Mesendoderm (in vitro differentiated cells): Measurements from ENCODE around the gene NDUFAF5.

Source experiments
- DNase-seq: peaks from one replicate; pipeline ENCODE4 v3.0.0; 2013
- H2AK5ac ChIP-seq: 2 replicates; pipeline ENCODE4 v1.6.1; 2013; ENCODE audit warnings: low read length, inconsistent platforms
- H2BK120ac ChIP-seq: 2 replicates; pipeline ENCODE4 v1.6.1; 2013; ENCODE audit warnings: low read depth, mild to moderate bottlenecking, low read length, moderate library complexity, mixed read lengths
- H2BK15ac ChIP-seq: replicated peaks from 2 replicates; pipeline ENCODE4 v1.6.1; 2013; ENCODE audit warnings: low read depth, mild to moderate bottlenecking, moderate library complexity
- H2BK5ac ChIP-seq: 2 replicates; pipeline ENCODE4 v1.6.1; 2013; ENCODE audit warnings: low read length, inconsistent platforms
- H3K18ac ChIP-seq: 2 replicates; pipeline ENCODE4 v1.6.1; 2013; ENCODE audit warnings: mild to moderate bottlenecking, low read length, mixed read lengths
- H3K23ac ChIP-seq: one replicate; pipeline ENCODE4 v1.6.1; 2013; ENCODE audit warnings: low read length
- H3K27ac ChIP-seq: 2 replicates; pipeline ENCODE4 v1.5.1; 2013; ENCODE audit warnings: low read depth, mild to moderate bottlenecking, inconsistent platforms, low read length, moderate library complexity
- H3K27me3 ChIP-seq: 2 replicates; pipeline ENCODE4 v1.6.1; 2013; ENCODE audit warnings: low read length, control low read depth, mild to moderate bottlenecking, inconsistent platforms; ENCODE audit not compliant: insufficient read depth, poor library complexity
- H3K36me3 ChIP-seq: 2 replicates; pipeline ENCODE4 v1.6.1; 2013; ENCODE audit warnings: low read length, inconsistent platforms; ENCODE audit not compliant: control insufficient read depth, insufficient read depth
- H3K4ac ChIP-seq: one replicate; pipeline ENCODE4 v1.6.1; 2013; ENCODE audit warnings: low read depth, mild to moderate bottlenecking, low read length, moderate library complexity
- H3K4me1 ChIP-seq: 2 replicates; pipeline ENCODE4 v1.6.1; 2013; ENCODE audit warnings: low read depth, low read length, inconsistent platforms; ENCODE audit not compliant: control insufficient read depth
- H3K4me2 ChIP-seq: 2 replicates; pipeline ENCODE4 v1.6.1; 2013; ENCODE audit warnings: low read length
- H3K4me3 ChIP-seq: 2 replicates; pipeline ENCODE4 v1.5.1; 2013; ENCODE audit warnings: mild to moderate bottlenecking, low read length
- H3K56ac ChIP-seq: one replicate; pipeline ENCODE4 v1.6.1; 2013; ENCODE audit warnings: low read length
- H3K79me1 ChIP-seq: 2 replicates; pipeline ENCODE4 v1.6.1; 2013; ENCODE audit warnings: low read length, inconsistent platforms
- H3K79me2 ChIP-seq: 2 replicates; pipeline ENCODE4 v1.6.1; 2013; ENCODE audit warnings: mild to moderate bottlenecking, low read length; ENCODE audit not compliant: control insufficient read depth, insufficient read depth
- H3K9ac ChIP-seq: 2 replicates; pipeline ENCODE4 v1.6.1; 2013; ENCODE audit warnings: low read length, inconsistent platforms
- H4K5ac ChIP-seq: one replicate; pipeline ENCODE4 v1.6.1; 2013; ENCODE audit warnings: low read length
- H4K8ac ChIP-seq: one replicate; pipeline ENCODE4 v1.6.1; 2013; ENCODE audit warnings: low read depth, mild to moderate bottlenecking, control low read depth, low read length, moderate library complexity
- WGBS: extraction: QIAGEN DNeasy Blood & Tissue Kit; methylation state at CpG from one replicate; pipeline ENCODE4 v1.1.7; 2013; ENCODE audit warnings: low lambda C conversion rate, missing lambda C conversion rate; ENCODE audit not compliant: insufficient coverage; ENCODE audit errors: extremely low coverage; 5-methylcytosine and 5-hydroxymethylcytosine counted together

Gene NDUFAF5

GRCh38 chr20:13838664-13839063, 53.8 kb downstream of the NDUFAF5 start:
- H2BK120ac ChIP-seq: no peak overlapping the region
- H3K79me2 ChIP-seq: no peaks in the 10 kb centered on the region
- no peak overlapping the region for H3K9ac ChIP-seq
- no peak overlapping the region for H3K23ac ChIP-seq
- H3K27ac ChIP-seq: no peak overlapping the region
- no peaks in the 10 kb centered on the region for H3K27me3 ChIP-seq
- H3K56ac ChIP-seq: no peak overlapping the region
- no peak overlapping the region for H2AK5ac ChIP-seq
- H4K5ac ChIP-seq: no peak overlapping the region
- H2BK5ac ChIP-seq: no peak overlapping the region
- no peak overlapping the region for H3K4me3 ChIP-seq
- H3K18ac ChIP-seq: no peak overlapping the region
- H3K36me3 ChIP-seq: no peaks in the 10 kb centered on the region
- no peak overlapping the region for H3K4ac ChIP-seq
- WGBS: no CpG with 5 or more reads among the region's 7 CpGs
- no peak overlapping the region for H2BK15ac ChIP-seq
- no peak overlapping the region for H3K4me2 ChIP-seq
- no peak overlapping the region for H4K8ac ChIP-seq
- H3K4me1 ChIP-seq: no peaks in the 10 kb centered on the region
- no peaks in the 10 kb centered on the region for H3K79me1 ChIP-seq
- no peak for DNase-seq

- Histone ChIP-seq H4K5ac (no peak overlapping the region), H2BK15ac (no peak overlapping the region), H3K4me3 (no peak overlapping the region), H3K9ac (no peak overlapping the region), H3K4me2 (no peak overlapping the region), H3K18ac (no peak overlapping the region), H3K79me2 (no peaks in the 10 kb centered on the region), H2BK120ac (no peak overlapping the region), H4K8ac (no peak overlapping the region), H2BK5ac (no peak overlapping the region), H3K23ac (no peak overlapping the region), H3K4me1 (no peaks in the 10 kb centered on the region), H3K79me1 (no peaks in the 10 kb centered on the region), H3K27me3 (no peaks in the 10 kb centered on the region), H3K27ac (no peak overlapping the region), H3K4ac (no peak overlapping the region), H3K36me3 (no peaks in the 10 kb centered on the region), H2AK5ac (no peak overlapping the region), H3K56ac (no peak overlapping the region)
- WGBS: no CpG with 5 or more reads among the region's 4 CpGs
- DNase-seq: no peak
Observed at GRCh38 chr20:13839421-13840092, 54.7 kb downstream of the NDUFAF5 start.

GRCh38 chr20:13840093-13840465, 55.3 kb downstream of the NDUFAF5 start:
- Histone ChIP-seq H3K56ac (no peak overlapping the region), H3K9ac (no peak overlapping the region), H3K27me3 (no peaks in the 10 kb centered on the region), H2BK15ac (no peak overlapping the region), H3K4me1 (no peaks in the 10 kb centered on the region), H2BK5ac (no peak overlapping the region), H4K5ac (no peak overlapping the region), H3K79me1 (no peaks in the 10 kb centered on the region), H3K4me2 (no peak overlapping the region), H3K23ac (no peak overlapping the region), H3K36me3 (no peaks in the 10 kb centered on the region), H3K79me2 (no peaks in the 10 kb centered on the region), H3K4me3 (no peak overlapping the region), H3K27ac (no peak overlapping the region), H3K18ac (no peak overlapping the region), H3K4ac (no peak overlapping the region), H2AK5ac (no peak overlapping the region), H2BK120ac (no peak overlapping the region), H4K8ac (no peak overlapping the region)
- no peak for DNase-seq
- WGBS: no CpG with 5 or more reads among the region's 4 CpGs

GRCh38 chr20:13841206-13841605, 56.4 kb downstream of the NDUFAF5 start:
- Histone ChIP-seq H3K27me3 (no peaks in the 10 kb centered on the region), H2BK5ac (no peak overlapping the region), H3K4me1 (no peaks in the 10 kb centered on the region), H3K9ac (no peak overlapping the region), H4K8ac (no peak overlapping the region), H3K36me3 (no peaks in the 10 kb centered on the region), H2AK5ac (no peak overlapping the region), H4K5ac (no peak overlapping the region), H2BK120ac (no peak overlapping the region), H2BK15ac (no peak overlapping the region), H3K79me2 (no peaks in the 10 kb centered on the region), H3K56ac (no peak overlapping the region), H3K4me3 (no peak overlapping the region), H3K23ac (no peak overlapping the region), H3K18ac (no peak overlapping the region), H3K4ac (no peak overlapping the region), H3K79me1 (no peaks in the 10 kb centered on the region), H3K4me2 (no peak overlapping the region), H3K27ac (no peak overlapping the region)
- no CpG with 5 or more reads among the region's 3 CpGs for WGBS
- DNase-seq: no peak

GRCh38 chr20:13844296-13844695, 59.5 kb downstream of the NDUFAF5 start:
- Histone ChIP-seq H3K4ac (no peak overlapping the region), H4K5ac (no peak overlapping the region), H3K79me2 (no peaks in the 10 kb centered on the region), H2AK5ac (no peak overlapping the region), H2BK5ac (no peak overlapping the region), H3K79me1 (no peaks in the 10 kb centered on the region), H3K23ac (no peak overlapping the region), H3K4me2 (no peak overlapping the region), H2BK15ac (no peak overlapping the region), H2BK120ac (no peak overlapping the region), H3K27ac (no peak overlapping the region), H3K9ac (no peak overlapping the region), H3K56ac (no peak overlapping the region), H3K4me1 (no peaks in the 10 kb centered on the region), H3K4me3 (no peak overlapping the region), H3K36me3 (no peaks in the 10 kb centered on the region), H4K8ac (no peak overlapping the region), H3K18ac (no peak overlapping the region), H3K27me3 (no peaks in the 10 kb centered on the region)
- no peak for DNase-seq
- WGBS: no CpG with 5 or more reads among the region's 4 CpGs

GRCh38 chr20:13851279-13851678, 66.5 kb downstream of the NDUFAF5 start:
- no peaks in the 10 kb centered on the region for H3K36me3 ChIP-seq
- no peak overlapping the region for H4K5ac ChIP-seq
- no peak overlapping the region for H3K56ac ChIP-seq
- H3K27me3 ChIP-seq: no peaks in the 10 kb centered on the region
- H3K4ac ChIP-seq: no peak overlapping the region
- H3K79me2 ChIP-seq: no peaks in the 10 kb centered on the region
- no peak overlapping the region for H2BK15ac ChIP-seq
- H2BK120ac ChIP-seq: no peak overlapping the region
- H3K23ac ChIP-seq: no peak overlapping the region
- no peak overlapping the region for H3K9ac ChIP-seq
- no peak overlapping the region for H3K27ac ChIP-seq
- no CpG with 5 or more reads among the region's 2 CpGs for WGBS
- H3K4me2 ChIP-seq: no peak overlapping the region
- no peak overlapping the region for H2AK5ac ChIP-seq
- H2BK5ac ChIP-seq: no peak overlapping the region
- no peaks in the 10 kb centered on the region for H3K4me1 ChIP-seq
- no peaks in the 10 kb centered on the region for H3K79me1 ChIP-seq
- H3K18ac ChIP-seq: no peak overlapping the region
- no peak overlapping the region for H3K4me3 ChIP-seq
- no peak overlapping the region for H4K8ac ChIP-seq
- DNase-seq: no peak
